Endothelial cell of umbilical vein (primary cell): ENCODE measurements around the gene MAP4K4. TPM values are rescaled to one million over a fixed set of nuclear protein-coding genes. Genes with fewer than 3 reads are reported as not detected.

Source experiments
- BruUV-seq: library from RNA; stranded (reverse); fragments of 400-500 nt; replicated peaks from 2 replicates; lab custom pipeline; 2021; lab: Mats Ljungman, UMichigan
- CTCF ChIA-PET: fragments of 300-600, 350-600 bp; sonication (Branson Sonifier 250); formaldehyde crosslinking; loops from one replicate; lab custom pipeline; 2021; ENCODE audit warnings: antibody characterized with exemption, inconsistent platforms; lab: Charles Lee
- POLR2A ChIA-PET: fragments of 300-600, 350-600 bp; sonication (Branson Sonifier 250); formaldehyde crosslinking; loops from one replicate; lab custom pipeline; 2021; ENCODE audit warnings: antibody characterized with exemption, inconsistent platforms; lab: Charles Lee
- DNase-seq: peaks from one replicate; pipeline ENCODE4 v3.0.0-alpha.2; 2011; ENCODE audit warnings: low read depth, low spot score
- FAIRE-seq: peaks from 2 replicates; lab custom pipeline; 2011; peaks lifted over from hg19 to GRCh38; lab: Jason Lieb, UNC
- H2AFZ ChIP-seq: 2 replicates; pipeline ENCODE4 v1.6.0; 2012; ENCODE audit warnings: low read depth, low read length, control low read depth, inconsistent platforms
- H3K27ac ChIP-seq: 2 replicates; pipeline ENCODE4 v1.5.1; 2011; ENCODE audit warnings: low read depth, mild to moderate bottlenecking, control low read depth, low read length, moderate library complexity; ENCODE audit not compliant: insufficient read depth
- H3K27me3 ChIP-seq, 2 experiments: 2 replicates each; pipeline versions ENCODE4 v1.6.0 to v1.6.1; 2011; ENCODE audit warnings: low read length in 2 of 2, mixed read lengths in 1 of 2; ENCODE audit not compliant: control insufficient read depth in 2 of 2, insufficient read depth in 2 of 2
- H3K36me3 ChIP-seq, 2 experiments: 2 replicates in 1 of 2; 3 replicates in 1 of 2; pipeline ENCODE4 v1.5.1; 2011; ENCODE audit warnings: low read length in 2 of 2, mild to moderate bottlenecking in 1 of 2, moderate library complexity in 1 of 2; ENCODE audit not compliant: control insufficient read depth in 2 of 2, insufficient read depth in 2 of 2; ENCODE audit errors: extremely low read depth in 1 of 2
- H3K4me1 ChIP-seq: 3 replicates; pipeline ENCODE4 v1.5.1; 2011; ENCODE audit warnings: mild to moderate bottlenecking, low read length; ENCODE audit not compliant: control insufficient read depth, insufficient read depth; ENCODE audit errors: extremely low read depth
- H3K4me2 ChIP-seq: 2 replicates; pipeline ENCODE4 v1.6.1; 2011; ENCODE audit warnings: low read length, control low read depth, mixed read lengths; ENCODE audit not compliant: insufficient read depth
- H3K4me3 ChIP-seq, 3 experiments: fragments of 200-600 bp in 1 of 3; sonication (generic), shearing (Covaris generic) in 1 of 3; replicated peaks in 1 of 3; 2 replicates each; pipeline ENCODE4 v1.5.1; 2011 to 2016; ENCODE audit warnings: control low read depth in 3 of 3, low read length in 3 of 3, mild to moderate bottlenecking in 2 of 3, inconsistent platforms in 1 of 3, low read depth in 1 of 3, moderate library complexity in 1 of 3; ENCODE audit not compliant: insufficient read depth in 1 of 3
- H3K79me2 ChIP-seq: 2 replicates; pipeline ENCODE4 v1.6.0; 2012; ENCODE audit warnings: low read length, inconsistent platforms; ENCODE audit not compliant: control insufficient read depth, insufficient read depth
- H3K9ac ChIP-seq: replicated peaks from 2 replicates; pipeline ENCODE3; 2011; ENCODE audit warnings: low read length, control low read depth; ENCODE audit not compliant: insufficient read depth; ENCODE audit errors: extremely low read depth
- H3K9me1 ChIP-seq: replicated peaks from 3 replicates; pipeline ENCODE4 v1.6.0; 2011; ENCODE audit warnings: mild to moderate bottlenecking, low read length; ENCODE audit not compliant: control insufficient read depth, insufficient read depth; ENCODE audit errors: extremely low read depth
- H3K9me3 ChIP-seq: replicated peaks from 2 replicates; pipeline ENCODE4 v1.5.1; 2012; ENCODE audit warnings: low read length, inconsistent platforms; ENCODE audit not compliant: control insufficient read depth, insufficient read depth
- H4K20me1 ChIP-seq: replicated peaks from 2 replicates; pipeline ENCODE3; 2011; ENCODE audit warnings: mild to moderate bottlenecking, low read length; ENCODE audit not compliant: control insufficient read depth, insufficient read depth; ENCODE audit errors: extremely low read depth
- EZH2 ChIP-seq: IDR thresholded peaks from 2 replicates; pipeline ENCODE4 v1.6.1; 2012; ENCODE audit warnings: borderline replicate concordance, low read depth, mild to moderate bottlenecking, moderate library complexity, low read length, inconsistent platforms; ENCODE audit not compliant: severe bottlenecking
- FOS ChIP-seq: IDR thresholded peaks from 2 replicates; pipeline ENCODE4 v1.6.1; 2011; ENCODE audit warnings: mild to moderate bottlenecking, low read length, moderate library complexity, borderline replicate concordance; ENCODE audit not compliant: insufficient read depth
- GATA2 ChIP-seq: IDR thresholded peaks from 2 replicates; pipeline ENCODE4 v1.7.0; 2011; ENCODE audit warnings: low read depth, mild to moderate bottlenecking, moderate library complexity, mixed read lengths, low read length; ENCODE audit not compliant: insufficient read length, insufficient read depth
- JUN ChIP-seq: IDR thresholded peaks from 2 replicates; pipeline ENCODE4 v1.6.1; 2011; ENCODE audit warnings: borderline replicate concordance, low read depth; ENCODE audit not compliant: insufficient read length, insufficient read depth
- MAX ChIP-seq: IDR thresholded peaks from 2 replicates; pipeline ENCODE4 v1.6.1; 2011; ENCODE audit not compliant: insufficient read depth, insufficient read length
- MYC ChIP-seq: IDR thresholded peaks from one replicate; pipeline ENCODE4 v1.6.1; 2011; ENCODE audit warnings: mild to moderate bottlenecking, low read depth, low read length
- POLR2A ChIP-seq: IDR thresholded peaks from 2 replicates; pipeline ENCODE4 v1.6.1; 2012; ENCODE audit warnings: low read depth, mild to moderate bottlenecking, control low read depth, low read length
- POLR2AphosphoS5 ChIP-seq: IDR thresholded peaks from 2 replicates; pipeline ENCODE4 v1.6.1; 2012; ENCODE audit warnings: low read depth, mild to moderate bottlenecking, control low read depth, low read length, moderate library complexity; ENCODE audit not compliant: insufficient read depth
- dilution Hi-C: fragments of 300-500 bp; cut with MboI; formaldehyde crosslinking; loops from one replicate; pipeline ENCODE4 v1.15.0; 2019; ENCODE audit warnings: low sequenced_read_pairs; ENCODE audit not compliant: extremely low pct_ligation_motif_present
- intact Hi-C: fragments of 100-400 bp; cut with micrococcal nuclease; formaldehyde crosslinking; loops from one replicate; pipeline ENCODE4 v1.10.0; 2022
- polyA plus RNA-seq, 4 experiments: library from polyadenylated mRNA; depleted of rRNA in 3 of 4; stranded (reverse) in 3 of 4; unstranded in 1 of 4; fragments of >200 nt; gene quantifications; 2 replicates each; pipeline versions ENCODE4 v1.2.1 to v1.2.3, GENCODE V29; 2011 to 2012; ENCODE audit warnings: missing spikeins in 1 of 4
- total RNA-seq: library from RNA; stranded (reverse); gene quantifications from 2 replicates; pipeline ENCODE4 v1.2.3, GENCODE V29; 2021
- TF ChIP-seq, protein P1 (sequence below), 2 donors: IDR thresholded peaks; 1 replicate in 1 of 2; 2 replicates in 1 of 2; pipeline ENCODE4 v1.5.1; 2011; ENCODE audit warnings: low read length in 2 of 2, mild to moderate bottlenecking in 2 of 2, moderate library complexity in 2 of 2, control low read depth in 1 of 2, inconsistent platforms in 1 of 2, low read depth in 1 of 2; ENCODE audit not compliant: insufficient read depth in 1 of 2; ENCODE audit errors: extremely low read depth in 1 of 2

The MAP4K4 gene
- total and polyA plus RNA-seq, 2 donors (not counting 3 experiments of a cell fraction or from before 2014, with no cell fraction given), result 79.4 to 269 TPM

DNA sequence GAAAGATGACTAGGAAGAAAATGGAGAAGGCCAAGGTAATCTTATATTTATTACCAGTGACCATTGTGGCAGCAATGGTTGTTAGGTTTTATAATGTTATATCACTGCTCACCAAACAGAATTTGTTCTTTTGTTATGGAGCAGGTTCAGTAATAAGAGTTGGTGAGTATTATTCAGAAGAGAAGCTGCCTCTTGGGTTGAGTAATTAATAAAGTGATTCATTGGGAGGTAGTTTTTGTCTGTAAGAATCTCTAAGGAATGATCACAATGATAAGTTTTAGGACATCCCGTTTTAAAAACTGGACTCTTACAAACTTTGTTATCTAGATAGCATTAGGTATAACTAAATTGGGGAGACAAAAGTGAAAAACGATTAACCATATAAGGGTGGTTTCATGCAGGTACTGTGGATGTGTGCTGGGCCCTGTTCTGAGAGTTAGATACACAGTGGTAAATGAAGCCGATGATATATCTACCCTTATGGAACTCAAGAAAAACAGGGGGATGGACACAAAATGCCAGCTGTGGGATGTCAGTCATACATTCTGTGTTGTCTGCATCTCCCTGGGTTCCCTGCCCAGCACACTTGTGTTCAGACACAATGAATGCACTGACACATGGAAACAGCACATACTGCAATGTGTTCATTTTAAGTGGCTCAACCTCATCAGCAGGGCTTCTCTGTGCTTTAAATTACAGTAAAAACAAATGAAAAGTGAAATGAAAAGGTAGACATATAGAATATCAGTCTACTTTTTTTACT is 7.5 kb downstream of the MAP4K4 start:
- H3K9me3 ChIP-seq, result no peaks in the 10 kb centered on the region
- ChIA-PET POLR2A (no interaction called here), CTCF (interaction anchor here (0.7 to 2.5 kb wide), 6 partner anchors 8 to 240 kb away, joined by 3 to 13 read pairs (median 4); partner anchors contain the start of gene MAP4K4)
- H3K9ac ChIP-seq, result no peak overlapping the region
- no peaks in the 10 kb centered on the region for H3K9me1 ChIP-seq
- no peak overlapping the region for H2AFZ ChIP-seq
- no peak for TF ChIP-seq POLR2AphosphoS5
- TF ChIP-seq FOS, result no peak
- TF ChIP-seq POLR2A, result no peak
- no peak for TF ChIP-seq MYC
- no peak for TF ChIP-seq MAX
- no peak for TF ChIP-seq EZH2
- TF ChIP-seq JUN, result no peak
- TF ChIP-seq, protein P1, sequence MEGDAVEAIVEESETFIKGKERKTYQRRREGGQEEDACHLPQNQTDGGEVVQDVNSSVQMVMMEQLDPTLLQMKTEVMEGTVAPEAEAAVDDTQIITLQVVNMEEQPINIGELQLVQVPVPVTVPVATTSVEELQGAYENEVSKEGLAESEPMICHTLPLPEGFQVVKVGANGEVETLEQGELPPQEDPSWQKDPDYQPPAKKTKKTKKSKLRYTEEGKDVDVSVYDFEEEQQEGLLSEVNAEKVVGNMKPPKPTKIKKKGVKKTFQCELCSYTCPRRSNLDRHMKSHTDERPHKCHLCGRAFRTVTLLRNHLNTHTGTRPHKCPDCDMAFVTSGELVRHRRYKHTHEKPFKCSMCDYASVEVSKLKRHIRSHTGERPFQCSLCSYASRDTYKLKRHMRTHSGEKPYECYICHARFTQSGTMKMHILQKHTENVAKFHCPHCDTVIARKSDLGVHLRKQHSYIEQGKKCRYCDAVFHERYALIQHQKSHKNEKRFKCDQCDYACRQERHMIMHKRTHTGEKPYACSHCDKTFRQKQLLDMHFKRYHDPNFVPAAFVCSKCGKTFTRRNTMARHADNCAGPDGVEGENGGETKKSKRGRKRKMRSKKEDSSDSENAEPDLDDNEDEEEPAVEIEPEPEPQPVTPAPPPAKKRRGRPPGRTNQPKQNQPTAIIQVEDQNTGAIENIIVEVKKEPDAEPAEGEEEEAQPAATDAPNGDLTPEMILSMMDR (IDR thresholded peaks at IDR 0.05; ENCODE audit: extremely low read depth in 1 of 2, insufficient read depth in 1 of 2, low read depth in 1 of 2, low read length in 2 of 2), result no peak
- TF ChIP-seq GATA2, result no peak
- intact Hi-C loops, result no loop called here
- H3K4me3 ChIP-seq, result no peak overlapping the region
- H3K27ac ChIP-seq, result no peak overlapping the region
- FAIRE-seq (no peak), DNase-seq (no peak)
- peaks cover 55% of the 10 kb centered on the region for H3K4me1 ChIP-seq
- dilution Hi-C loops, result no loop called here
- peaks cover 100% of the 10 kb centered on the region for H3K79me2 ChIP-seq
- H3K4me2 ChIP-seq, result no peak overlapping the region
- no peaks in the 10 kb centered on the region for H3K27me3 ChIP-seq
- no TSS peak for BruUV-seq
- peaks cover 20% of the 10 kb centered on the region for H4K20me1 ChIP-seq
- H3K36me3 ChIP-seq, result peaks cover 4 to 10% of the 10 kb centered on the region in 2 experiments
